Adrenal gland (tissue), 5 donors: ENCODE results near the gene GBF1.

Experiments
- POLR2A ChIP-seq, 2 donors: fragments of 450-650 bp; IDR thresholded peaks; one replicate each; pipeline ENCODE4 v1.6.1; 2017; ENCODE audit warnings: antibody characterized with exemption in 2 of 2, mild to moderate bottlenecking in 2 of 2, moderate library complexity in 1 of 2
- TF ChIP-seq, protein P1 (sequence below), 6 experiments: fragments of 450-650 bp in 4 of 6; fragments of 200-600 bp in 2 of 6; sonication (generic) in 1 of 6; IDR thresholded peaks; 1 replicate in 5 of 6; 2 replicates in 1 of 6; pipeline versions ENCODE4 v1.5.1 to v1.8.0; 2016 to 2021; ENCODE audit warnings: antibody characterized with exemption in 6 of 6, mild to moderate bottlenecking in 2 of 6, moderate library complexity in 1 of 6
- donor health status: DM: no; HTN: no; CAD: no.

DNA sequence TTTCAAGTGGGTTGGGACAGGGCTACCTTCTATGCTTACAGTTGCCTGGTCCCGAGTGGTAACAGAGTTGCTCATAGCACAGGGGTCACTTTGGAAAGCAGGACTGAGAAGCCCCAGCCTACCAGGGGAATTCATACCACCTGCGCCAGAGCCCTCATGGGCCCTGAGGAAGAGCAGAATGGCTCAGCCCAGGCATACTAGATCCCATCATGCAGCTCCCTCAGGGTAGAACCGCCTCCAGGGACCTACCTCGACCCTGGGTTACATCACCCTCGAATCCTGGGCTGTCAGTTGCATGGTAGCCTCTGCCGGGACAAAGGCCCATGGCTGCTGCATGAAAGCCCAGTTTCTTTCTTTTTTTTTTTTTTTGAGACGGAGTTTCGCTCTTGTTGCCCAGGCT lies 184.1 kb downstream of the GBF1 start:
- TF ChIP-seq, protein P1, sequence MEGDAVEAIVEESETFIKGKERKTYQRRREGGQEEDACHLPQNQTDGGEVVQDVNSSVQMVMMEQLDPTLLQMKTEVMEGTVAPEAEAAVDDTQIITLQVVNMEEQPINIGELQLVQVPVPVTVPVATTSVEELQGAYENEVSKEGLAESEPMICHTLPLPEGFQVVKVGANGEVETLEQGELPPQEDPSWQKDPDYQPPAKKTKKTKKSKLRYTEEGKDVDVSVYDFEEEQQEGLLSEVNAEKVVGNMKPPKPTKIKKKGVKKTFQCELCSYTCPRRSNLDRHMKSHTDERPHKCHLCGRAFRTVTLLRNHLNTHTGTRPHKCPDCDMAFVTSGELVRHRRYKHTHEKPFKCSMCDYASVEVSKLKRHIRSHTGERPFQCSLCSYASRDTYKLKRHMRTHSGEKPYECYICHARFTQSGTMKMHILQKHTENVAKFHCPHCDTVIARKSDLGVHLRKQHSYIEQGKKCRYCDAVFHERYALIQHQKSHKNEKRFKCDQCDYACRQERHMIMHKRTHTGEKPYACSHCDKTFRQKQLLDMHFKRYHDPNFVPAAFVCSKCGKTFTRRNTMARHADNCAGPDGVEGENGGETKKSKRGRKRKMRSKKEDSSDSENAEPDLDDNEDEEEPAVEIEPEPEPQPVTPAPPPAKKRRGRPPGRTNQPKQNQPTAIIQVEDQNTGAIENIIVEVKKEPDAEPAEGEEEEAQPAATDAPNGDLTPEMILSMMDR (IDR thresholded peaks at IDR 0.05) = no peak
- TF ChIP-seq POLR2A (IDR thresholded peaks at IDR 0.05) = no peak
